GM20000 (cell line): ENCODE measurements around the gene CDKN1B.

Experiments
- DNase-seq: peaks from one replicate; pipeline ENCODE4 v3.0.0; 2012; ENCODE audit warnings: low spot score
- TF ChIP-seq, protein P1 (sequence below): IDR thresholded peaks from 2 replicates; pipeline ENCODE4 v1.5.1; 2012; ENCODE audit warnings: mild to moderate bottlenecking, control low read depth; ENCODE audit errors: extremely low read depth, missing control alignments

Gene CDKN1B

DNA sequence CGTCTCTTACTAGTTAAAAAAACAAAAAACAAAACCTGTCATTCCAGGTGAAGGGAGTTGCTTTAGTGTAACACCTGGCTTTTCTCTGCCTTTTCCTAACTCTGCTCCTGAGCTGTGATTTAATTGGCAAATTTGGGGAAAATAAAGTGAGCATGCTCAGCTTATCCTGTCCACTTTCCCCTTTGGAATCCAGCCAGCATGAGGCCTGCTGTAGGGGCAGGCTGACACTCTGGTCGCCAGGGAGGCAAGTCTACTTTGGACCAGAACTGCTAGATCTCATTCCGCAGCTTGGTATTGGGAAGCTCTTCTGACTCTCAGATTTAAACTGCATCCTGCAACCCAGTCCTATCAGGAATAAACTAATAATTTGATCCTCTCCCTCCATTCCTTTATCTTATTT, 30.1 kb downstream of the CDKN1B start:
- TF ChIP-seq, protein P1, sequence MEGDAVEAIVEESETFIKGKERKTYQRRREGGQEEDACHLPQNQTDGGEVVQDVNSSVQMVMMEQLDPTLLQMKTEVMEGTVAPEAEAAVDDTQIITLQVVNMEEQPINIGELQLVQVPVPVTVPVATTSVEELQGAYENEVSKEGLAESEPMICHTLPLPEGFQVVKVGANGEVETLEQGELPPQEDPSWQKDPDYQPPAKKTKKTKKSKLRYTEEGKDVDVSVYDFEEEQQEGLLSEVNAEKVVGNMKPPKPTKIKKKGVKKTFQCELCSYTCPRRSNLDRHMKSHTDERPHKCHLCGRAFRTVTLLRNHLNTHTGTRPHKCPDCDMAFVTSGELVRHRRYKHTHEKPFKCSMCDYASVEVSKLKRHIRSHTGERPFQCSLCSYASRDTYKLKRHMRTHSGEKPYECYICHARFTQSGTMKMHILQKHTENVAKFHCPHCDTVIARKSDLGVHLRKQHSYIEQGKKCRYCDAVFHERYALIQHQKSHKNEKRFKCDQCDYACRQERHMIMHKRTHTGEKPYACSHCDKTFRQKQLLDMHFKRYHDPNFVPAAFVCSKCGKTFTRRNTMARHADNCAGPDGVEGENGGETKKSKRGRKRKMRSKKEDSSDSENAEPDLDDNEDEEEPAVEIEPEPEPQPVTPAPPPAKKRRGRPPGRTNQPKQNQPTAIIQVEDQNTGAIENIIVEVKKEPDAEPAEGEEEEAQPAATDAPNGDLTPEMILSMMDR: no peak
- no peak for DNase-seq

DNA sequence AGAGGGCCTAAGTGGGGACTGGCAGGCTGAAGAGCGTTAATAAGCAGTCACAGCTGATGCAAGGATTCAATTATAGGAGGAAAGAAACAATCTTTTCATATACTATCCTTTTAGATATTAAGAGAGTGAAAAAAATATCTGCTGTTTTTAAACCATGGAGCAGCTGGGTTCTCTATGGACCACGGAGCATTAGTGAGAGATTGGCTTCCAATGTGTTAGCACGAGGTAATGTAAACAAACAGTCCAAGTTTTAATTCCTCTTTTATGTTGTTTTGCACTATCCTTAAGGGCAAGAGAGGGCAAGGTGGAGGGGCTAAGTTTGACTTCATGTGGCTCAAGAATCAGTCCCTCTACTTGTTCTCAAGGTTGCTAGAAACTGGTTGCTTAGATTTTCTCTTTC, 30.9 kb downstream of the CDKN1B start:
- no peak for DNase-seq
- TF ChIP-seq, protein P1: no peak

DNA sequence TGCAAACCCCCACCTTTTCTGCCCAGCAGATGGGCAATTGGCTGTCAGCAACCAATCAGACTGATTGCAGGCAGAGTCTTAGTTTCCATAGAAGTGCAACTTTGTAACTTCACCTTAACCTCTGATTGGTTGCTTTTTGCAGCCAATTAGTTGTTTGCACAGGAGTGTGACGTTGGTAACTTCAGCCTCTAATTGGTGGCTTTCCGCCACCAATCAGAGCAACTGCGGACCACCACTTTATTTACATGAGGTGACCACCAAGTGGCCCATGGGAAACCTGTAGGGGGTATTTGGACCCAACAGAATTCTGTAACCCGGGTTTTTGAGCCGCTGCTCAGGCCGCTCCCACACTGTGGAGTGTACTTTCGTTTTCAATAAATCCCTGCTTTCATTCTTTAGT, 32.3 kb downstream of the CDKN1B start:
- TF ChIP-seq, protein P1: no peak
- no peak for DNase-seq

DNA sequence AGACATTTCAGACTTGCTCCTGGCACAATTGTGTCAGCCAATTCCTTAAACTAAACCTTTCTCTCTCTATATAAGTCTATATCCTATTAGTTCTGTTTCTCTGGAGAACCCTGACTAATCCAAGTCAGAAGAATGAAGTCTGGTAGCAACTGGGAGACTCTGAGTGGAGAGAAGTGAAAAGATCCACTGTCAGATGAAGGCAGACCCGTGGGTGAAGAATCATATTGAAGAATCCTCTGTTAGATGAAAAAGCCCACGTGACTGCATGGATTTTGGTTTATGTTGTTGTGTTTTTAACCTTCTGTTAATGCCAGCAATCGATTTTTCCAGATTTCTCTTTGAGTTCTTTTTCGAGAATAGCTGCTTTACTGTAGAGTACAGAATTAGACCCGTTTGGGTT, 38.8 kb downstream of the CDKN1B start:
- TF ChIP-seq, protein P1: no peak
- no peak for DNase-seq

DNA sequence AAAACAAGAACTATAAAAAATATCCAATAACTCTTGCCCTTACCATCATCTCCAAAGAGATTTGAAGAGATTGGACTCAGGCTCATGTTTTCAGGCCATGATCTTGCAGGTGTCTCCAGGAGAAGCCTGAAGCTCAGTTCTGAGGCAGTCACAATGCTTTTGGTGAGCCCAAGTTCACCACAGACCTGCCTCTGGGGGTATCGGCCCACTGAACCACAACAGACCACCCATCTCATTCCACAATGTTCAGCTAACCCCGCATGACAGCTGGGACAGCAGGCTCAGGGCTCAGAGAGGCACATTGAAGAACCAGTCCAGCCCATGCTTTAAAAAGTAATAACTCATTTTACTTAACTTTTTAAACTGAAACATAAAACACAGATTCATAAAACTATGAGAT, 40.0 kb downstream of the CDKN1B start:
- no peak for DNase-seq
- TF ChIP-seq, protein P1: no peak

DNA sequence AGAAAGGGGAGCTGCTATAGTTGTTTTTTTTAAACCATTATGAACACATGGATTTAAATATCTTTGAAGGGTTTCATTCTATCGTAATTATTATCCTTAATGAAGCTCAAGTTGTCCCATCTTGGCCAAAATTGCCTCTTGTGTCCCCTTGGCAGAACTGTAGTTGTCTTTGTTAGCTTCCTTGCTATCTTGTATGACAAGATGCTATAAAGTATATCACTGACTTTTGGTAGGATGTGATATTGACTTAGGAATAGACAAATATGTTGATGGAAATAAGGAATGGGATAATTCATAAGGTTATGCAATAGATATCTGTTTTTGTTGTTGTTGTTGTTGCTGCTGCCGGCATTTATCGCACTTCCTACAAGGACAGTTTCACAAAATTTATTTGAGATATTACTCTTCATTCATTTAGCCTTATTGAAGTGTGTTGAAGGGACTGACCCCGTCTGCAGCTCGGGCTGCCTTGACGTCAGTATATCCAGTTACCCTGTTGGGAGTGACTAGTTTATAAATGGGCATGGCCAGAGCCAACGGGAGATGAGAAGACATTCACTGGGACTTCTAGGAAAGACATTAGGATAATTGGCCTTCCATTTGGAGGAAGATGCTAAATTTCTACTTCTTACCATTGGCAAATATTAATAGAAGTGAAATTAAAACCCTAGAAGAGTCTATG, 42.2 kb downstream of the CDKN1B start:
- TF ChIP-seq, protein P1: no peak
- no peak for DNase-seq

DNA sequence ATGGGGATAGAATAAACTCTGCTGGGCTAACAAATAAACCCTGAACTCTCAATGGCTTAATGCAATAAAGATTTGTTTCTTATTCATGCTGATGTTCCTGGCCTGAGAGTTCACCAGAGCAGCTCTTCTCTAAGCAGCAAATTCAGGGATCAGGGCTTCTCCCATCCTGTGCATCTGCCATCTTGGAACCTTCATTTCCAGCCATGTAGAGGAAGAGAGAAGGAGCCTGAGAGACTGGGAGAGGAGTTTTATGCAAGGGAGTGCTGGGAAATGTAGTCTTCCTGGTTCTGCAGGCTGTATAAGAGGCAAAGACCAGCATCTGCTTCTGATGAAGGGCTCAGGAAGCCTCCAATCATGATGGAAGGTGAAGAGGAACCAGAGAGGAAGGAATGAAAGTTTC, 47.7 kb downstream of the CDKN1B start:
- TF ChIP-seq, protein P1: no peak
- DNase-seq: no peak
